Neural cell (in vitro differentiated cells): ENCODE measurements around the gene MCRIP1. TPM values are rescaled to one million over a fixed set of nuclear protein-coding genes. Genes with fewer than 3 reads are reported as not detected.

Experiments used
- H2AFZ ChIP-seq: fragments of 200-600, 300-800 bp; sonication (generic), shearing (Covaris generic); 2 replicates; pipeline ENCODE4 v1.6.0; 2014; ENCODE audit warnings: low read depth, mild to moderate bottlenecking, antibody characterized with exemption, low read length, moderate library complexity
- H3F3A ChIP-seq: fragments of 200-600 bp; shearing (Covaris generic); 2 replicates; pipeline ENCODE4 v1.6.1; 2016; ENCODE audit warnings: mild to moderate bottlenecking, moderate library complexity, mixed read lengths, antibody characterized with exemption, low read length; ENCODE audit not compliant: insufficient read depth, poor library complexity, severe bottlenecking
- H3K27ac ChIP-seq: fragments of 200-600, 300-800 bp; sonication (generic), shearing (Covaris generic); 2 replicates; pipeline ENCODE4 v1.5.1; 2014; ENCODE audit warnings: mild to moderate bottlenecking, low read length, moderate library complexity
- H3K27me3 ChIP-seq: fragments of 300-800, 200-600 bp; sonication (generic), shearing (Covaris generic); 2 replicates; pipeline ENCODE4 v1.6.0; 2014; ENCODE audit warnings: mild to moderate bottlenecking, low read depth, low read length, moderate library complexity; ENCODE audit not compliant: insufficient read depth
- H3K36me3 ChIP-seq: fragments of 300-800, 200-600 bp; sonication (generic), shearing (Covaris generic); 2 replicates; pipeline ENCODE4 v1.5.1; 2014; ENCODE audit warnings: mild to moderate bottlenecking, antibody characterized with exemption, low read length, moderate library complexity; ENCODE audit not compliant: insufficient read depth
- H3K4me2 ChIP-seq: fragments of 300-800, 200-600 bp; sonication (generic), shearing (Covaris generic); 2 replicates; pipeline ENCODE4 v1.6.0; 2014; ENCODE audit warnings: mild to moderate bottlenecking, low read length
- H3K4me3 ChIP-seq: fragments of 300-800, 200-600 bp; sonication (generic), shearing (Covaris generic); 2 replicates; pipeline ENCODE4 v1.5.1; 2014; ENCODE audit warnings: mild to moderate bottlenecking, low read length, moderate library complexity
- H3K79me2 ChIP-seq: fragments of 200-600 bp; shearing (Covaris generic); replicated peaks from 2 replicates; pipeline ENCODE4 v1.6.0; 2014; ENCODE audit warnings: mild to moderate bottlenecking, low read length, moderate library complexity; ENCODE audit not compliant: insufficient read depth
- H3K9ac ChIP-seq: fragments of 300-800, 200-600 bp; sonication (generic), shearing (Covaris generic); 2 replicates; pipeline ENCODE4 v1.6.1; 2016; ENCODE audit warnings: mild to moderate bottlenecking, low read length, mixed read lengths
- H3K9me2 ChIP-seq: fragments of 200-600 bp; shearing (Covaris generic); 2 replicates; pipeline ENCODE4 v1.6.1; 2016; ENCODE audit warnings: mild to moderate bottlenecking, low read length, mixed read lengths; ENCODE audit not compliant: insufficient read depth
- H3K9me3 ChIP-seq: fragments of 200-600, 300-800 bp; sonication (generic), shearing (Covaris generic); 2 replicates; pipeline ENCODE4 v1.6.1; 2016; ENCODE audit warnings: mild to moderate bottlenecking, mixed run types, low read length, moderate library complexity, mixed read lengths
- H4K20me1 ChIP-seq: fragments of 200-600 bp; shearing (Covaris generic); 2 replicates; pipeline ENCODE4 v1.6.1; 2016; ENCODE audit warnings: mild to moderate bottlenecking, mixed run types; ENCODE audit not compliant: insufficient read depth
- CTCF ChIP-seq: fragments of 450-650 bp; IDR thresholded peaks from 2 replicates; pipeline ENCODE4 v1.5.1; 2014; ENCODE audit warnings: antibody characterized with exemption, mild to moderate bottlenecking, moderate library complexity; ENCODE audit not compliant: poor library complexity, severe bottlenecking
- EP300 ChIP-seq: fragments of 450-650 bp; conservative IDR thresholded peaks from 2 replicates; pipeline ENCODE4 v1.6.1; 2014; ENCODE audit warnings: antibody characterized with exemption, mild to moderate bottlenecking, moderate library complexity; ENCODE audit not compliant: poor library complexity, severe bottlenecking
- EZH2 ChIP-seq: fragments of 200-600, 300-800 bp; shearing (Covaris generic), sonication (generic); IDR thresholded peaks from 2 replicates; pipeline ENCODE4 v1.6.1; 2014; ENCODE audit warnings: antibody characterized with exemption, low read length, borderline replicate concordance, mild to moderate bottlenecking; ENCODE audit not compliant: insufficient read depth, poor library complexity, severe bottlenecking
- MXI1 ChIP-seq: fragments of 450-650 bp; conservative IDR thresholded peaks from 2 replicates; pipeline ENCODE4 v1.6.1; 2014; ENCODE audit warnings: antibody characterized with exemption, mild to moderate bottlenecking; ENCODE audit not compliant: poor library complexity, severe bottlenecking
- POLR2AphosphoS5 ChIP-seq: IDR thresholded peaks from 2 replicates; pipeline ENCODE4 v1.6.1; 2012
- RAD21 ChIP-seq: fragments of 450-650 bp; conservative IDR thresholded peaks from 2 replicates; pipeline ENCODE4 v1.6.1; 2014; ENCODE audit warnings: antibody characterized with exemption, mild to moderate bottlenecking, moderate library complexity
- REST ChIP-seq: IDR thresholded peaks from 2 replicates; pipeline ENCODE4 v1.6.1; 2012; ENCODE audit warnings: borderline replicate concordance
- SMC3 ChIP-seq: fragments of 450-650 bp; conservative IDR thresholded peaks from 2 replicates; pipeline ENCODE4 v1.6.1; 2014; ENCODE audit warnings: antibody characterized with exemption, mild to moderate bottlenecking, moderate library complexity; ENCODE audit not compliant: poor library complexity
- TAF1 ChIP-seq: IDR thresholded peaks from 2 replicates; pipeline ENCODE4 v1.6.1; 2012; ENCODE audit warnings: low read depth
- polyA plus RNA-seq: library from polyadenylated mRNA; depleted of rRNA; stranded (reverse); fragments of >200 nt; gene quantifications from 2 replicates; pipeline ENCODE4 v1.2.3, GENCODE V29; 2014

Gene MCRIP1
- polyA plus RNA-seq, 1 donor from 2014 or later: 524 TPM

GRCh38 chr17:81858967-81859905 is 26.1 kb upstream of the MCRIP1 start:
- Histone ChIP-seq H4K20me1 (no peaks in the 10 kb centered on the region), H3K4me3 (peak overlapping the region; percentile 91), H3K27ac (peak overlapping the region; percentile 55), H3K4me2 (peak overlapping the region; percentile 95), H3K36me3 (no peaks in the 10 kb centered on the region), H3K9me2 (no peaks in the 10 kb centered on the region), H3F3A (no peaks in the 10 kb centered on the region), H3K79me2 (peaks cover 33% of the 10 kb centered on the region), H3K9ac (peak overlapping the region; percentile 74), H2AFZ (no peak overlapping the region), H3K9me3 (no peaks in the 10 kb centered on the region), H3K27me3 (no peaks in the 10 kb centered on the region)
- TF ChIP-seq REST: no peak
- TF ChIP-seq CTCF: no peak
- no peak for TF ChIP-seq EP300
- no peak for TF ChIP-seq SMC3
- no peak for TF ChIP-seq MXI1
- no peak for TF ChIP-seq POLR2AphosphoS5
- TF ChIP-seq TAF1: no peak

- Histone ChIP-seq H3K79me2 (peaks cover 28% of the 10 kb centered on the region), H3K9ac (no peak overlapping the region), H3K9me2 (no peaks in the 10 kb centered on the region), H3K4me3 (peak overlapping the region; percentile 91), H4K20me1 (no peaks in the 10 kb centered on the region), H3K4me2 (no peak overlapping the region), H2AFZ (no peak overlapping the region), H3K27ac (no peak overlapping the region), H3K9me3 (no peaks in the 10 kb centered on the region), H3K36me3 (no peaks in the 10 kb centered on the region), H3F3A (no peaks in the 10 kb centered on the region), H3K27me3 (no peaks in the 10 kb centered on the region)
- TF ChIP-seq TAF1 (no peak), EZH2 (no peak), REST (no peak), POLR2AphosphoS5 (no peak), CTCF (no peak), SMC3 (no peak), MXI1 (no peak), RAD21 (no peak), EP300 (no peak)
Measured at GRCh38 chr17:81858170-81858966, 25.3 kb upstream of the MCRIP1 start.
